WTC11 (cell line): Measurements from ENCODE around the gene AUP1. TPM values are rescaled to one million over a fixed set of nuclear protein-coding genes. Genes with fewer than 3 reads are reported as not detected.

Source experiments
- ELF4 ChIP-seq: sonication (generic); formaldehyde crosslinking; IDR thresholded peaks from 2 replicates; pipeline ENCODE4 v1.8.1; 2022; ENCODE audit warnings: low read depth, mild to moderate bottlenecking, moderate library complexity, missing genetic modification reagents
- ETV6 ChIP-seq: sonication (generic); formaldehyde crosslinking; IDR thresholded peaks from 2 replicates; pipeline ENCODE4 v1.8.1; 2022; ENCODE audit warnings: mild to moderate bottlenecking, missing genetic modification reagents
- FOXJ3 ChIP-seq: sonication (generic); formaldehyde crosslinking; IDR thresholded peaks from 2 replicates; pipeline ENCODE4 v1.9.0; 2021; ENCODE audit warnings: missing genetic modification reagents, mild to moderate bottlenecking, borderline replicate concordance
- GABPB1 ChIP-seq: sonication (generic); formaldehyde crosslinking; IDR thresholded peaks from 2 replicates; pipeline ENCODE4 v1.8.1; 2023; ENCODE audit warnings: mild to moderate bottlenecking, missing genetic modification reagents
- IRF2 ChIP-seq: sonication (generic); formaldehyde crosslinking; IDR thresholded peaks from 2 replicates; pipeline ENCODE4 v1.8.0; 2022; ENCODE audit warnings: low read depth, missing genetic modification reagents, borderline replicate concordance
- JUN ChIP-seq: sonication (generic); formaldehyde crosslinking; IDR thresholded peaks from 2 replicates; pipeline ENCODE4 v1.8.0; 2023; ENCODE audit warnings: mild to moderate bottlenecking, missing genetic modification reagents
- OVOL2 ChIP-seq: fragments of 250-450 bp; sonication (Bioruptor Pico); IDR thresholded peaks from 2 replicates; pipeline ENCODE4 v1.9.0; 2021; ENCODE audit warnings: mild to moderate bottlenecking, borderline replicate concordance
- RORB ChIP-seq: fragments of 250-450 bp; sonication (Bioruptor Pico); IDR thresholded peaks from 2 replicates; pipeline ENCODE4 v1.9.0; 2021; ENCODE audit warnings: mild to moderate bottlenecking
- SOX15 ChIP-seq: fragments of 250-450 bp; sonication (Bioruptor Pico); IDR thresholded peaks from 2 replicates; pipeline ENCODE4 v1.9.0; 2021; ENCODE audit warnings: mild to moderate bottlenecking
- TEAD1 ChIP-seq: sonication (generic); formaldehyde crosslinking; IDR thresholded peaks from 2 replicates; pipeline ENCODE4 v1.8.0; 2022; ENCODE audit warnings: mild to moderate bottlenecking, missing genetic modification reagents
- ZNF138 ChIP-seq: sonication (generic); formaldehyde crosslinking; conservative IDR thresholded peaks from 2 replicates; pipeline ENCODE4 v1.8.1; 2022; ENCODE audit warnings: mild to moderate bottlenecking, moderate library complexity, missing genetic modification reagents
- ZNF219 ChIP-seq: sonication (generic); formaldehyde crosslinking; IDR thresholded peaks from 2 replicates; pipeline ENCODE4 v1.8.0; 2023; ENCODE audit warnings: missing genetic modification reagents, mild to moderate bottlenecking, borderline replicate concordance
- ZNF317 ChIP-seq: sonication (generic); formaldehyde crosslinking; IDR thresholded peaks from 2 replicates; pipeline ENCODE4 v1.8.1; 2023; ENCODE audit warnings: low read depth, mild to moderate bottlenecking, moderate library complexity, missing genetic modification reagents, borderline replicate concordance
- total RNA-seq: library from RNA; stranded (reverse); gene quantifications from 3 replicates; pipeline ENCODE4 v1.2.3, GENCODE V29; 2021
- TF ChIP-seq, protein P1 (sequence below): sonication (generic); formaldehyde crosslinking; conservative IDR thresholded peaks from 2 replicates; pipeline ENCODE4 v1.8.1; 2022; ENCODE audit warnings: mild to moderate bottlenecking, missing genetic modification reagents
- TF ChIP-seq, protein P2 (sequence below): sonication (generic); formaldehyde crosslinking; IDR thresholded peaks from 2 replicates; pipeline ENCODE4 v1.8.0; 2022; ENCODE audit warnings: mild to moderate bottlenecking, missing genetic modification reagents
- TF ChIP-seq, protein P3 (sequence below): fragments of 250-450 bp; sonication (Bioruptor Pico); IDR thresholded peaks from 2 replicates; pipeline ENCODE4 v2.1.2; 2022; ENCODE audit warnings: mild to moderate bottlenecking, moderate library complexity
- TF ChIP-seq, protein P4 (sequence below): sonication (generic); formaldehyde crosslinking; IDR thresholded peaks from 2 replicates; pipeline ENCODE4 v1.8.1; 2022; ENCODE audit warnings: low read depth, mild to moderate bottlenecking, moderate library complexity, missing genetic modification reagents, borderline replicate concordance
- TF ChIP-seq, protein P5 (sequence below): fragments of 250-450 bp; sonication (Bioruptor Pico); conservative IDR thresholded peaks from 2 replicates; pipeline ENCODE4 v1.9.0; 2021; ENCODE audit warnings: mild to moderate bottlenecking
- TF ChIP-seq, protein P6 (sequence below): fragments of 250-450 bp; sonication (Bioruptor Pico); IDR thresholded peaks from 2 replicates; pipeline ENCODE4 v1.9.0; 2021; ENCODE audit warnings: mild to moderate bottlenecking
- TF ChIP-seq, protein P7 (sequence below): sonication (generic); formaldehyde crosslinking; IDR thresholded peaks from 2 replicates; pipeline ENCODE4 v1.8.1; 2022; ENCODE audit warnings: mild to moderate bottlenecking, missing genetic modification reagents, moderate library complexity, borderline replicate concordance
- TF ChIP-seq, protein P8 (sequence below): fragments of 250-450 bp; sonication (Bioruptor Pico); IDR thresholded peaks from 2 replicates; pipeline ENCODE4 v1.8.0; 2021; ENCODE audit warnings: mild to moderate bottlenecking
- TF ChIP-seq, protein P9 (sequence below): sonication (generic); formaldehyde crosslinking; IDR thresholded peaks from 2 replicates; pipeline ENCODE4 v1.8.1; 2022; ENCODE audit warnings: missing genetic modification reagents, borderline replicate concordance
- TF ChIP-seq, protein P10 (sequence below): sonication (generic); formaldehyde crosslinking; IDR thresholded peaks from 2 replicates; pipeline ENCODE4 v1.8.0; 2023; ENCODE audit warnings: missing genetic modification reagents

The AUP1 gene
- total RNA-seq, 1 experiment from 2014 or later = 84.9 TPM

DNA sequence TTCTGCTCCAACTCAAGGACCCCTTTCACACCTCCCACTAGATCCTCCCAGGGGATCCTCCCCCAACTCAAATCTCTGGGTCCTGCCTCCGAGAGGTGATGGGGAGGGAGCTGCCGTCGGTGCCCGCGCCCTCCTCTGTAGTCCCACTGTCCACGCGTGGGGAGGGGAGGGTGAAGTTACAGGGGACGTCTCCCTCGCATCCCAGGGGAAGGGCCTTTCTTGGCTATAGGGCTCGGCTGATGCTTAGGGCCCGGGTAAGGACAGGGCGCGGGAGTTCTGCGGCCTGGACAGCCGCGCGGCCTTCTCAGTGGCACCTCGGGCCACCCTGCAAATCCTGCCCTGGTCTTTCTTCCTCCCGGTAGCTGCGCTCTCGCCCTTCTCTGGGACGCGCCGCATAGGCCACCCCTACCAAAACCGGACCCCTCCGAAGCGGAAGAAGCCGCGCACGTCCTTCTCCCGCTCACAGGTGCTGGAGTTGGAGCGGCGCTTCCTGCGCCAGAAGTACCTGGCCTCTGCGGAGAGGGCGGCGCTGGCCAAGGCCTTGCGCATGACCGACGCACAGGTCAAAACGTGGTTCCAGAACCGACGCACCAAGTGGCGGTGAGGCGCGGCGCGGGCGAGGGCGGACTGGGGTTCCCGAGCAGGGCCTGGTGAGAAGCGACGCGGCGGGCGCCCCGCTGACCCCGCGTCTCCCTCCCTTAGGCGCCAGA is 14.1 kb downstream of the AUP1 start (continued):
- TF ChIP-seq, protein P1, sequence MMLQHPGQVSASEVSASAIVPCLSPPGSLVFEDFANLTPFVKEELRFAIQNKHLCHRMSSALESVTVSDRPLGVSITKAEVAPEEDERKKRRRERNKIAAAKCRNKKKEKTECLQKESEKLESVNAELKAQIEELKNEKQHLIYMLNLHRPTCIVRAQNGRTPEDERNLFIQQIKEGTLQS (CRISPR knock-in tag) = no peak
- no peak for TF ChIP-seq ZNF138 (CRISPR knock-in tag)
- TF ChIP-seq JUN (CRISPR knock-in tag) = no peak
- TF ChIP-seq ETV6 = no peak
- TF ChIP-seq, protein P2, sequence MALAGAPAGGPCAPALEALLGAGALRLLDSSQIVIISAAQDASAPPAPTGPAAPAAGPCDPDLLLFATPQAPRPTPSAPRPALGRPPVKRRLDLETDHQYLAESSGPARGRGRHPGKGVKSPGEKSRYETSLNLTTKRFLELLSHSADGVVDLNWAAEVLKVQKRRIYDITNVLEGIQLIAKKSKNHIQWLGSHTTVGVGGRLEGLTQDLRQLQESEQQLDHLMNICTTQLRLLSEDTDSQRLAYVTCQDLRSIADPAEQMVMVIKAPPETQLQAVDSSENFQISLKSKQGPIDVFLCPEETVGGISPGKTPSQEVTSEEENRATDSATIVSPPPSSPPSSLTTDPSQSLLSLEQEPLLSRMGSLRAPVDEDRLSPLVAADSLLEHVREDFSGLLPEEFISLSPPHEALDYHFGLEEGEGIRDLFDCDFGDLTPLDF (CRISPR knock-in tag) = no peak
- no peak for TF ChIP-seq IRF2 (CRISPR knock-in tag)
- TF ChIP-seq, protein P3, sequence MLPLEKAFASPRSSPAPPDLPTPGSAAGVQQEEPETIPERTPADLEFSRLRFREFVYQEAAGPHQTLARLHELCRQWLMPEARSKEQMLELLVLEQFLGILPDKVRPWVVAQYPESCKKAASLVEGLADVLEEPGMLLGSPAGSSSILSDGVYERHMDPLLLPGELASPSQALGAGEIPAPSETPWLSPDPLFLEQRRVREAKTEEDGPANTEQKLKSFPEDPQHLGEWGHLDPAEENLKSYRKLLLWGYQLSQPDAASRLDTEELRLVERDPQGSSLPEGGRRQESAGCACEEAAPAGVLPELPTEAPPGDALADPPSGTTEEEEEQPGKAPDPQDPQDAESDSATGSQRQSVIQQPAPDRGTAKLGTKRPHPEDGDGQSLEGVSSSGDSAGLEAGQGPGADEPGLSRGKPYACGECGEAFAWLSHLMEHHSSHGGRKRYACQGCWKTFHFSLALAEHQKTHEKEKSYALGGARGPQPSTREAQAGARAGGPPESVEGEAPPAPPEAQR = no peak
- TF ChIP-seq, protein P4, sequence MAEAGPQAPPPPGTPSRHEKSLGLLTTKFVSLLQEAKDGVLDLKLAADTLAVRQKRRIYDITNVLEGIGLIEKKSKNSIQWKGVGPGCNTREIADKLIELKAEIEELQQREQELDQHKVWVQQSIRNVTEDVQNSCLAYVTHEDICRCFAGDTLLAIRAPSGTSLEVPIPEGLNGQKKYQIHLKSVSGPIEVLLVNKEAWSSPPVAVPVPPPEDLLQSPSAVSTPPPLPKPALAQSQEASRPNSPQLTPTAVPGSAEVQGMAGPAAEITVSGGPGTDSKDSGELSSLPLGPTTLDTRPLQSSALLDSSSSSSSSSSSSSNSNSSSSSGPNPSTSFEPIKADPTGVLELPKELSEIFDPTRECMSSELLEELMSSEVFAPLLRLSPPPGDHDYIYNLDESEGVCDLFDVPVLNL (CRISPR knock-in tag) = no peak
- no peak for TF ChIP-seq FOXJ3 (CRISPR knock-in tag)
- no peak for TF ChIP-seq GABPB1 (CRISPR knock-in tag)
- TF ChIP-seq, protein P5, sequence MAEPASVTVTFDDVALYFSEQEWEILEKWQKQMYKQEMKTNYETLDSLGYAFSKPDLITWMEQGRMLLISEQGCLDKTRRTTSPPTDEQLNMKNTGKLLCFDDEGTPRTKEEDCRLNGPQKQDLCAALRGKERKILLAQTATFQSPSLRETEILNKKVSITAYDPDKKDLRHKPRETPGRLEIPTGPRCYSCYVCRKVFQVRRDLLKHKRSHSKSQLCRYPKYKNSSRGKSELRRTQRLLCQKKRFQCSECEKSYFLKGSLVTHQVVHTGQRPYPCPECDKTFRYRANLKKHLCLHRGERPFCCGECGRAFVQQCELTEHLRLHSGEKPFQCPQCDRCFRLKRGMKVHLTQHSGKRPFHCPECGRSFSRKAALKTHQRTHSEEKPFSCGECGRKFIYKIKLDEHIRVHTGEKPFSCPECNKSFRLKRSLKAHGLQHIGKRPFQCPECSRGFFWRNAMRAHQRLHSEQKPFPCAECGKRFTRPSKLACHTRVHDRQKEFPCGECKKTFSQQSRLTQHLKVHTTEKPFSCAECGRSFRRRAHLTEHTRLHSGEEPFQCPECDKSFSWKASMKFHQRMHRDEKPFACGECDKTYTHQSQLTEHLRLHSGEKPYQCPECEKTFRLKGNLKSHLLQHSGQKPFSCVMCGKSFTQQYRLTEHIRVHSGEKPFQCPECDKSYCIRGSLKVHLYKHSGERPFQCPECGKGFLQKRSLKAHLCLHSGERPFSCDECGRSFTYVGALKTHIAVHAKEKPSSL (CRISPR knock-in tag) = no peak
- TF ChIP-seq, protein P6, sequence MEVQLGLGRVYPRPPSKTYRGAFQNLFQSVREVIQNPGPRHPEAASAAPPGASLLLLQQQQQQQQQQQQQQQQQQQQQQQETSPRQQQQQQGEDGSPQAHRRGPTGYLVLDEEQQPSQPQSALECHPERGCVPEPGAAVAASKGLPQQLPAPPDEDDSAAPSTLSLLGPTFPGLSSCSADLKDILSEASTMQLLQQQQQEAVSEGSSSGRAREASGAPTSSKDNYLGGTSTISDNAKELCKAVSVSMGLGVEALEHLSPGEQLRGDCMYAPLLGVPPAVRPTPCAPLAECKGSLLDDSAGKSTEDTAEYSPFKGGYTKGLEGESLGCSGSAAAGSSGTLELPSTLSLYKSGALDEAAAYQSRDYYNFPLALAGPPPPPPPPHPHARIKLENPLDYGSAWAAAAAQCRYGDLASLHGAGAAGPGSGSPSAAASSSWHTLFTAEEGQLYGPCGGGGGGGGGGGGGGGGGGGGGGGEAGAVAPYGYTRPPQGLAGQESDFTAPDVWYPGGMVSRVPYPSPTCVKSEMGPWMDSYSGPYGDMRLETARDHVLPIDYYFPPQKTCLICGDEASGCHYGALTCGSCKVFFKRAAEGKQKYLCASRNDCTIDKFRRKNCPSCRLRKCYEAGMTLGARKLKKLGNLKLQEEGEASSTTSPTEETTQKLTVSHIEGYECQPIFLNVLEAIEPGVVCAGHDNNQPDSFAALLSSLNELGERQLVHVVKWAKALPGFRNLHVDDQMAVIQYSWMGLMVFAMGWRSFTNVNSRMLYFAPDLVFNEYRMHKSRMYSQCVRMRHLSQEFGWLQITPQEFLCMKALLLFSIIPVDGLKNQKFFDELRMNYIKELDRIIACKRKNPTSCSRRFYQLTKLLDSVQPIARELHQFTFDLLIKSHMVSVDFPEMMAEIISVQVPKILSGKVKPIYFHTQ = no peak
- TF ChIP-seq RORB = no peak
- TF ChIP-seq, protein P7, sequence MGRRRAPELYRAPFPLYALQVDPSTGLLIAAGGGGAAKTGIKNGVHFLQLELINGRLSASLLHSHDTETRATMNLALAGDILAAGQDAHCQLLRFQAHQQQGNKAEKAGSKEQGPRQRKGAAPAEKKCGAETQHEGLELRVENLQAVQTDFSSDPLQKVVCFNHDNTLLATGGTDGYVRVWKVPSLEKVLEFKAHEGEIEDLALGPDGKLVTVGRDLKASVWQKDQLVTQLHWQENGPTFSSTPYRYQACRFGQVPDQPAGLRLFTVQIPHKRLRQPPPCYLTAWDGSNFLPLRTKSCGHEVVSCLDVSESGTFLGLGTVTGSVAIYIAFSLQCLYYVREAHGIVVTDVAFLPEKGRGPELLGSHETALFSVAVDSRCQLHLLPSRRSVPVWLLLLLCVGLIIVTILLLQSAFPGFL (CRISPR knock-in tag) = no peak
- 0 out of 2 replicates have a peak, but pooled peaks have one; percentile 36 for TF ChIP-seq ZNF317
- TF ChIP-seq TEAD1 = peak; percentile 37; the same call in 1 of the 2 replicates
- no peak; the same call in 1 of the 2 replicates for TF ChIP-seq ELF4
- TF ChIP-seq, protein P8, sequence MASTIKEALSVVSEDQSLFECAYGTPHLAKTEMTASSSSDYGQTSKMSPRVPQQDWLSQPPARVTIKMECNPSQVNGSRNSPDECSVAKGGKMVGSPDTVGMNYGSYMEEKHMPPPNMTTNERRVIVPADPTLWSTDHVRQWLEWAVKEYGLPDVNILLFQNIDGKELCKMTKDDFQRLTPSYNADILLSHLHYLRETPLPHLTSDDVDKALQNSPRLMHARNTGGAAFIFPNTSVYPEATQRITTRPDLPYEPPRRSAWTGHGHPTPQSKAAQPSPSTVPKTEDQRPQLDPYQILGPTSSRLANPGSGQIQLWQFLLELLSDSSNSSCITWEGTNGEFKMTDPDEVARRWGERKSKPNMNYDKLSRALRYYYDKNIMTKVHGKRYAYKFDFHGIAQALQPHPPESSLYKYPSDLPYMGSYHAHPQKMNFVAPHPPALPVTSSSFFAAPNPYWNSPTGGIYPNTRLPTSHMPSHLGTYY (CRISPR knock-in tag) = no peak
- TF ChIP-seq, protein P9, sequence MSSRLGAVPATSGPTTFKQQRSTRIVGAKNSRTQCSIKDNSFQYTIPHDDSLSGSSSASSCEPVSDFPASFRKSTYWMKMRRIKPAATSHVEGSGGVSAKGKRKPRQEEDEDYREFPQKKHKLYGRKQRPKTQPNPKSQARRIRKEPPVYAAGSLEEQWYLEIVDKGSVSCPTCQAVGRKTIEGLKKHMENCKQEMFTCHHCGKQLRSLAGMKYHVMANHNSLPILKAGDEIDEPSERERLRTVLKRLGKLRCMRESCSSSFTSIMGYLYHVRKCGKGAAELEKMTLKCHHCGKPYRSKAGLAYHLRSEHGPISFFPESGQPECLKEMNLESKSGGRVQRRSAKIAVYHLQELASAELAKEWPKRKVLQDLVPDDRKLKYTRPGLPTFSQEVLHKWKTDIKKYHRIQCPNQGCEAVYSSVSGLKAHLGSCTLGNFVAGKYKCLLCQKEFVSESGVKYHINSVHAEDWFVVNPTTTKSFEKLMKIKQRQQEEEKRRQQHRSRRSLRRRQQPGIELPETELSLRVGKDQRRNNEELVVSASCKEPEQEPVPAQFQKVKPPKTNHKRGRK = no peak
- no peak for TF ChIP-seq OVOL2 (CRISPR knock-in tag)
- no peak for TF ChIP-seq ZNF219
- TF ChIP-seq, protein P10, sequence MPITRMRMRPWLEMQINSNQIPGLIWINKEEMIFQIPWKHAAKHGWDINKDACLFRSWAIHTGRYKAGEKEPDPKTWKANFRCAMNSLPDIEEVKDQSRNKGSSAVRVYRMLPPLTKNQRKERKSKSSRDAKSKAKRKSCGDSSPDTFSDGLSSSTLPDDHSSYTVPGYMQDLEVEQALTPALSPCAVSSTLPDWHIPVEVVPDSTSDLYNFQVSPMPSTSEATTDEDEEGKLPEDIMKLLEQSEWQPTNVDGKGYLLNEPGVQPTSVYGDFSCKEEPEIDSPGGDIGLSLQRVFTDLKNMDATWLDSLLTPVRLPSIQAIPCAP (CRISPR knock-in tag) = no peak
- no peak for TF ChIP-seq SOX15 (CRISPR knock-in tag)
